DND-41 (cell line): ENCODE results near the gene LHPP.

Source experiments
- EZH2 ChIP-seq: IDR thresholded peaks from 3 replicates; pipeline ENCODE4 v1.6.1; 2012; ENCODE audit warnings: borderline replicate concordance, low read depth, mild to moderate bottlenecking, moderate library complexity, low read length, inconsistent platforms; ENCODE audit not compliant: severe bottlenecking
- TF ChIP-seq, protein P1 (sequence below): IDR thresholded peaks from 2 replicates; pipeline ENCODE4 v1.5.1; 2012; ENCODE audit warnings: borderline replicate concordance, low read length, moderate library complexity, mild to moderate bottlenecking; ENCODE audit not compliant: poor library complexity, severe bottlenecking; ENCODE audit errors: extremely low read depth

GRCh38 chr10:124566981-124567835 is 105.6 kb downstream of the LHPP start:
- TF ChIP-seq EZH2, result no peak
- TF ChIP-seq, protein P1, sequence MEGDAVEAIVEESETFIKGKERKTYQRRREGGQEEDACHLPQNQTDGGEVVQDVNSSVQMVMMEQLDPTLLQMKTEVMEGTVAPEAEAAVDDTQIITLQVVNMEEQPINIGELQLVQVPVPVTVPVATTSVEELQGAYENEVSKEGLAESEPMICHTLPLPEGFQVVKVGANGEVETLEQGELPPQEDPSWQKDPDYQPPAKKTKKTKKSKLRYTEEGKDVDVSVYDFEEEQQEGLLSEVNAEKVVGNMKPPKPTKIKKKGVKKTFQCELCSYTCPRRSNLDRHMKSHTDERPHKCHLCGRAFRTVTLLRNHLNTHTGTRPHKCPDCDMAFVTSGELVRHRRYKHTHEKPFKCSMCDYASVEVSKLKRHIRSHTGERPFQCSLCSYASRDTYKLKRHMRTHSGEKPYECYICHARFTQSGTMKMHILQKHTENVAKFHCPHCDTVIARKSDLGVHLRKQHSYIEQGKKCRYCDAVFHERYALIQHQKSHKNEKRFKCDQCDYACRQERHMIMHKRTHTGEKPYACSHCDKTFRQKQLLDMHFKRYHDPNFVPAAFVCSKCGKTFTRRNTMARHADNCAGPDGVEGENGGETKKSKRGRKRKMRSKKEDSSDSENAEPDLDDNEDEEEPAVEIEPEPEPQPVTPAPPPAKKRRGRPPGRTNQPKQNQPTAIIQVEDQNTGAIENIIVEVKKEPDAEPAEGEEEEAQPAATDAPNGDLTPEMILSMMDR, result no peak
